OCI-LY3 (cell line): ENCODE measurements around the gene GABRG3.

Source experiments
- EZH2phosphoT487 ChIP-seq: fragments of 200-600 bp; shearing (Covaris generic); IDR thresholded peaks from 2 replicates; pipeline ENCODE4 v1.6.1; 2018; ENCODE audit warnings: antibody characterized with exemption, mixed run types, low read depth
- TF ChIP-seq, protein P1 (sequence below): fragments of 200-600, 300-600 bp; sonication (generic); IDR thresholded peaks from 2 replicates; pipeline ENCODE4 v1.5.1; 2014; ENCODE audit warnings: antibody characterized with exemption, low read length, low read depth

DNA sequence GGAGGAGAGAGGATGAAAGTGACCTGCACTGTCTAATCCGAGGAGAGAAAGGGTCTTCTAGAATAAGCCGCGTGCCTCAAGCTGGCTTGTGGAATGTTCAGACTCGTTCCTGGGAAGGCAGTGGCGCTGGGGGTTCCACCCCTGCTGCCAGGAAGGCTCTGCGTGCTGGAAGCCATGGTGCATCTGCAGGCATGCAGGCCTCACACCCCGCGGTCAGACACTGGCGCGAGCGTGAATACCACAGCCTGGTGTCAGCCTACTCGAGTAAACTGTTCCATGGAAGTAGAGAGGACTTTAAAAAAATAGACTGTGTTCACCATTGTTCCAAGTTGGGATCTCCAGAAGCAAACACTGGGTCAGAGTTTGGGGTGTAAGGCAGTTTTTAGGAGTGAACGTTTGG is 25.9 kb upstream of the GABRG3 start:
- TF ChIP-seq, protein P1, sequence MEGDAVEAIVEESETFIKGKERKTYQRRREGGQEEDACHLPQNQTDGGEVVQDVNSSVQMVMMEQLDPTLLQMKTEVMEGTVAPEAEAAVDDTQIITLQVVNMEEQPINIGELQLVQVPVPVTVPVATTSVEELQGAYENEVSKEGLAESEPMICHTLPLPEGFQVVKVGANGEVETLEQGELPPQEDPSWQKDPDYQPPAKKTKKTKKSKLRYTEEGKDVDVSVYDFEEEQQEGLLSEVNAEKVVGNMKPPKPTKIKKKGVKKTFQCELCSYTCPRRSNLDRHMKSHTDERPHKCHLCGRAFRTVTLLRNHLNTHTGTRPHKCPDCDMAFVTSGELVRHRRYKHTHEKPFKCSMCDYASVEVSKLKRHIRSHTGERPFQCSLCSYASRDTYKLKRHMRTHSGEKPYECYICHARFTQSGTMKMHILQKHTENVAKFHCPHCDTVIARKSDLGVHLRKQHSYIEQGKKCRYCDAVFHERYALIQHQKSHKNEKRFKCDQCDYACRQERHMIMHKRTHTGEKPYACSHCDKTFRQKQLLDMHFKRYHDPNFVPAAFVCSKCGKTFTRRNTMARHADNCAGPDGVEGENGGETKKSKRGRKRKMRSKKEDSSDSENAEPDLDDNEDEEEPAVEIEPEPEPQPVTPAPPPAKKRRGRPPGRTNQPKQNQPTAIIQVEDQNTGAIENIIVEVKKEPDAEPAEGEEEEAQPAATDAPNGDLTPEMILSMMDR: no peak
- TF ChIP-seq EZH2phosphoT487: no peak
